H1 (cell line): ENCODE results near the gene PSAP. TPM values are rescaled to one million over a fixed set of nuclear protein-coding genes. Genes with fewer than 3 reads are reported as not detected.

Source experiments
- CHD7 ChIP-seq: fragments of 300-600 bp; sonication (generic); IDR thresholded peaks from 2 replicates; pipeline ENCODE4 v1.7.1; 2012; ENCODE audit warnings: low read length, moderate library complexity, mild to moderate bottlenecking, inconsistent platforms; ENCODE audit not compliant: insufficient replicate concordance
- FOSL1 ChIP-seq: IDR thresholded peaks from 2 replicates; pipeline ENCODE4 v1.6.1; 2011; ENCODE audit warnings: mild to moderate bottlenecking, low read depth, low read length, moderate library complexity; ENCODE audit not compliant: insufficient read depth
- HDAC2 ChIP-seq, 2 experiments: fragments of 300-600 bp in 1 of 2; sonication (generic) in 1 of 2; IDR thresholded peaks; 2 replicates each; pipeline ENCODE4 v1.6.1; 2011 to 2012; ENCODE audit warnings: low read depth in 2 of 2, low read length in 2 of 2, mild to moderate bottlenecking in 2 of 2, moderate library complexity in 2 of 2, borderline replicate concordance in 1 of 2, inconsistent platforms in 1 of 2
- MAX ChIP-seq: IDR thresholded peaks from 2 replicates; pipeline ENCODE4 v1.6.1; 2012; ENCODE audit warnings: inconsistent platforms
- POU5F1 ChIP-seq: IDR thresholded peaks from 2 replicates; pipeline ENCODE4 v1.6.1; 2011; ENCODE audit warnings: low read depth, mild to moderate bottlenecking, low read length, moderate library complexity
- RAD21 ChIP-seq, 2 experiments: IDR thresholded peaks in 1 of 2; conservative IDR thresholded peaks in 1 of 2; 2 replicates each; pipeline ENCODE4 v1.6.1; 2011; ENCODE audit warnings: low read depth in 2 of 2, low read length in 2 of 2, improper control_type of control experiment in 1 of 2, inconsistent platforms in 1 of 2, mild to moderate bottlenecking in 1 of 2, moderate library complexity in 1 of 2
- RXRA ChIP-seq: IDR thresholded peaks from 2 replicates; pipeline ENCODE4 v1.6.1; 2011; ENCODE audit warnings: low read depth, mild to moderate bottlenecking, low read length, moderate library complexity; ENCODE audit not compliant: insufficient read depth
- SIRT6 ChIP-seq: IDR thresholded peaks from one replicate; pipeline ENCODE4 v1.7.1; 2012; ENCODE audit warnings: low read length, inconsistent platforms
- TCF12 ChIP-seq: IDR thresholded peaks from 2 replicates; pipeline ENCODE4 v1.6.1; 2011; ENCODE audit warnings: low read depth, mild to moderate bottlenecking, low read length
- polyA plus RNA-seq, 7 experiments: library from polyadenylated mRNA; depleted of rRNA in 3 of 7; stranded (reverse) in 5 of 7; unstranded in 2 of 7; fragments of >200 nt in 5 of 7; fragments of 200-250 nt in 2 of 7; gene quantifications; 1 replicate in 5 of 7; 2 replicates in 1 of 7; 4 replicates in 1 of 7; pipeline versions ENCODE4 v1.2.1 to v1.2.3, GENCODE V29; 2011 to 2013; ENCODE audit warnings: missing spikeins in 2 of 7, mixed read lengths in 2 of 7
- total RNA-seq: library from RNA; stranded (reverse); fragmentation: NEBNext Ultra II Directional; extraction: Animal tissue kit (Norgen Biotek cat#: 25700); gene quantifications from 2 replicates; pipeline ENCODE4 v1.2.1, GENCODE V29; 2021

The PSAP gene
- total and polyA plus RNA-seq, 2 of the 8 experiments (the other 6 are each of a cell fraction or from before 2014, with no cell fraction given): 386 to 504 TPM

GRCh38 chr10:71812016-71812912 lies 38.8 kb downstream of the PSAP start (continued):
- peak; percentile 83 to 88 for TF ChIP-seq RAD21 (IDR thresholded peaks at IDR 0.05 in 1 of 2, conservative IDR thresholded peaks at IDR 0.05 in 1 of 2; ENCODE audit: low read depth in 2 of 2, low read length in 2 of 2)
- TF ChIP-seq TCF12: no peak
- TF ChIP-seq FOSL1: no peak
- TF ChIP-seq CHD7: no peak
- no peak for TF ChIP-seq POU5F1
- TF ChIP-seq HDAC2 (IDR thresholded peaks at IDR 0.05; ENCODE audit: borderline replicate concordance in 1 of 2, low read depth in 2 of 2, low read length in 2 of 2): no peak
- peak; percentile 82 for TF ChIP-seq MAX
- TF ChIP-seq SIRT6: no peak
- no peak for TF ChIP-seq RXRA
